LNCaP clone FGC (cell line): ENCODE results near the gene EDA2R.

Source experiments
- DNase-seq: peaks from one replicate; pipeline ENCODE4 v3.0.0-alpha.2; 2011; ENCODE audit warnings: low read depth
- H3K4me3 ChIP-seq: 2 replicates; pipeline ENCODE4 v1.5.1; 2011; ENCODE audit warnings: mild to moderate bottlenecking, low read depth, low read length, control low read depth
- CTCF ChIP-seq: IDR thresholded peaks from 2 replicates; pipeline ENCODE4 v1.5.1; 2012; ENCODE audit warnings: mild to moderate bottlenecking; ENCODE audit not compliant: control insufficient read depth, insufficient read depth; ENCODE audit errors: extremely low read depth

The EDA2R gene

DNA sequence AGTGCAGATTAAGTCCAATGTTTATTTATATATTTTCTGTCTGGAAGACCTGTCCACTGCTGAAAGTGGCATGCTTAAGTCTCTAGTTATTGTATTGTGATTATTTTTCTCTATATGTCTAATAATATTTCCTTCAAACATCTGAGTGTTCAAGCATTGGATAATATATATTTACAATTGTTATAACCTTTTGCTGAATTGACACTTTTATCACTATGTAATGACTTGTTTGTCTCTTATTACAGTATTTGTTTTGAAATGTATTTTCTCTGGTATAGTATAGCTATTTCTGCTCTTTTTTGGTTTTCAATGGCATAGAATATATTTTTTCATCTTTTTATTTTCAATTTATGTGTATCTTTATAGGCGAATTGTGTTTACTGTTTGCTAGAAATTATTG, 59.7 kb downstream of the EDA2R start:
- no peak for DNase-seq
- TF ChIP-seq CTCF = no peak

GRCh38 chrX:66553973-66554372, 84.9 kb downstream of the EDA2R start:
- TF ChIP-seq CTCF = no peak
- peak; percentile 2 for DNase-seq
- no peak overlapping the region for H3K4me3 ChIP-seq

More for the DNA sequence above, 59.7 kb downstream of the EDA2R start:
- no peak overlapping the region for H3K4me3 ChIP-seq

GRCh38 chrX:66547847-66548369, 91.0 kb downstream of the EDA2R start:
- no peak for DNase-seq

More at GRCh38 chrX:66547847-66548369, 91.0 kb downstream of the EDA2R start:
- H3K4me3 ChIP-seq = no peak overlapping the region
- TF ChIP-seq CTCF = no peak
